GM21381 (cell line): ENCODE data around the gene HNF4A.
"Not testable (repeated sequence)": the region's sequence is repeated elsewhere in the genome, so short reads cannot be mapped to it uniquely, and the experiment has no call there.

ENCODE experiments used
- ATAC-seq: cut with Tn5 transposase; IDR thresholded peaks from one replicate; pipeline ENCODE4 v1.9.1; 2021; ENCODE audit warnings: mild to moderate bottlenecking, moderate library complexity; ENCODE audit not compliant: unreplicated experiment

HNF4A gene

GRCh38 chr20:44467289-44467883 lies 111.9 kb downstream of the HNF4A start:
- no peak for ATAC-seq

- no peak for ATAC-seq
Measured at GRCh38 chr20:44468044-44468782, 112.7 kb downstream of the HNF4A start.

GRCh38 chr20:44470327-44470726 lies 114.8 kb downstream of the HNF4A start:
- no peak for ATAC-seq

GRCh38 chr20:44471481-44471882 lies 116.0 kb downstream of the HNF4A start:
- no peak for ATAC-seq

- not testable (repeated sequence) for ATAC-seq
Measured at GRCh38 chr20:44472283-44472682, 116.8 kb downstream of the HNF4A start.

- no peak for ATAC-seq
Measured at GRCh38 chr20:44475372-44475693, 119.8 kb downstream of the HNF4A start.

- peak; percentile 88 for ATAC-seq
Measured at GRCh38 chr20:44475694-44476560, 120.4 kb downstream of the HNF4A start, which contains the start of gene TTPAL. TTPAL (plus strand) TSS chr20:44475874; CDS start chr20:44480000, 4,126 bp downstream.

- ATAC-seq, result no peak
Measured at GRCh38 chr20:44477151-44477550, 121.7 kb downstream of the HNF4A start.

- ATAC-seq, result no peak
Measured at GRCh38 chr20:44478206-44478605, 122.7 kb downstream of the HNF4A start.

- no peak for ATAC-seq
Measured at GRCh38 chr20:44479643-44480042, 124.1 kb downstream of the HNF4A start.

- no peak for ATAC-seq
Measured at GRCh38 chr20:44480097-44480496, 124.6 kb downstream of the HNF4A start.

- no peak for ATAC-seq
Measured at GRCh38 chr20:44481719-44482416, 126.4 kb downstream of the HNF4A start.

- no peak for ATAC-seq
Measured at GRCh38 chr20:44483112-44483511, 127.6 kb downstream of the HNF4A start.
